PC-9 (cell line): ENCODE measurements around the gene ZNF267.

ENCODE experiments used
- CTCF ChIP-seq: fragments of 200-600 bp; sonication (generic); conservative IDR thresholded peaks from 2 replicates; pipeline ENCODE4 v1.6.1; 2017; ENCODE audit warnings: mixed run types, antibody characterized with exemption, mild to moderate bottlenecking, moderate library complexity
- EZH2 ChIP-seq: fragments of 200-600 bp; sonication (generic); IDR thresholded peaks from 2 replicates; pipeline ENCODE4 v1.8.0; 2017; ENCODE audit warnings: antibody characterized with exemption, low read depth

DNA sequence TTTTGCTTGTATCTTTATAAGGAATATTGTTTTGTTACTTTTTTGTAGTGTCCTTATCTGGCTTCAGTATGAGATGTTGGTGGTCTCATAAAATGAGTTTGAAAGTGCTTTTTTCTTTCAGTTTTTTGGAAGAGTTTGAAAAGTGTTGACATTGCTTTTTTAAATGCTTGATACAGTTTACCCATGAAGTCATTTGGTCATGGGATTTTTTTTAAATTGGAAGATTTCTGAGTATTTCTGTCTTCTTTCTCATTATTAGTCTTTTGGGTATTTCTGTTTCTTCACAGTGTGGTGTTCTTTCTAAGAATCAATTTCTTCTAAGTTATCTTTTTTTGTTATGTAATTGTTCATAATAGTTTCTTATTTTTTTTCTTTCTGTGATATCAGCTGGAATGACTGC lies 15.1 kb downstream of the ZNF267 start:
- TF ChIP-seq CTCF = no peak
- TF ChIP-seq EZH2 = no peak
